T-helper 22 cell (primary cell): ENCODE results near the gene UBR4.
"Not testable (repeated sequence)": the region's sequence is repeated elsewhere in the genome, so short reads cannot be mapped to it uniquely, and the experiment has no call there.

Experiments
- DNase-seq: peaks from one replicate; pipeline ENCODE4 v3.0.0-alpha.2; 2020; ENCODE audit warnings: low read depth

The UBR4 gene

DNA sequence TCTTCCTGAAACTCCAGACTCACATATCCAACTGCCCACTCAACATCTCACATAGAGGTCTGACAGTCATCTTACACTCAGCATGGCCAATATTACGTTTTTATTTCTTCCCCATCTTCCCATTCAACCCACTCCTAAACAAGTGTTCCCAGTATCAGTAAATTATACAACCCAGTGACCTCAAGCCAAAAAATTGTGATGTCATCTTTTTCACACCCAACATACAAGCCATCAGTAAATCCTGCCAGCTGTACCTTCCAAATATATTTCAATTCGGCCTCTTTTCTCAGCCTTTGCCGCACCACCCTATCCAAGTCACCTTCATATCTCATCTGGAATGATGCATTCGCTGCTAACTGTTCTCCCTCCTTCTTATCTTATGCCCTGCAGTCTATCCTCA is 19.6 kb downstream of the UBR4 start:
- DNase-seq = no peak

DNA sequence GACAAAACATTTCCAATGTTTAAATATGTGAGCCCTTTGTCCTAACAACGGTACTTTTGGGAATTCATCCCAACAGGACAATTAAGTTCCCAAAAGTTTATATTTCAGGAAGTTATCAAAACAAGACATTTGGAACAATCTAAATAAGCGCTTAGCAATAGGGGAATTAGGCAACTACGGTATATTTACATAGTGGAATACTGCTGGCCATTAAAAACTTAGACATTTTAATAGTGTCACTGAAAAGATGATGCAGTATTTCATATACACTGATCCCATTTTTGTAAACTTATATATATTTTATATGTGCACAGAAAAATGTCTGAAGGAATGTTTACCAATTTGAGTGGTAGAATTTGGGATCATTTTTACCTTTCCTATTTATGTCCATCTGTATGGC is 20.8 kb downstream of the UBR4 start:
- DNase-seq = no peak

DNA sequence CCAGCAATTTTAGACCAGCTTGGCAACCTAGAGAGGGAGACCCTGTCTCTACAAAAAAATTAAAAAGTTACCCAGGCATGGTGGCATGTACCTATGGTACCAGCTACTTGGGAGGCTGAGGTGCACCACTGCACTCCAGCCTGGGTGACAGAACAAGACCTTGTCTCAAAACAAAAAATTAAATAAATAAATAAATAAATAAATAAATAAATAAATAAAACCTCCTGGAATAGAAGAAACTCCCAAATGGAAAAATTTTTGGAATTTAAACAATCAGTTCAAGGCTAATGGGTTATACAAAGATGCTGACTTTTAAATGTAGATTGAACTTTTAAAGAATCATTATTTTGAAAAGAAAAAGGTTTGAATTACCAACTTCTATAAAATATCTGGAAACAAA is 22.2 kb downstream of the UBR4 start:
- no peak for DNase-seq

DNA sequence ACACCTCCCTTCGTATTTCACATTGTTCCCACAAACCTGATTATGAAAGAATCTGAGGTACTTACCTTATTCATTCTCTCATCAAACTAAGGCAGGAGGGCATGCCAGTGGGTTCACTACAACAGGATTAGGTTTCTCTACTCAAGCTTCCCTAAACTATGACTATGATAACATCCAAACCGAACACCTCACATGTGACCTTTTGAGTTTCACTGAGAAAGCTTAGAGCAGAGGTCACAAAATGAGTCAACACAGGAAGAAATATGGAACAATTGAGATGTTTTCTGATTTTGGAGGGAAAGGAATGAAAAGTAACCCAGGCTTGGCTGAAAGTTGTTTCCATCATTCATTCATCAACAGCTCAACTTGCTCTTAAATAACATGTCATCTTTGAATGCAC is 24.1 kb downstream of the UBR4 start:
- DNase-seq = no peak

DNA sequence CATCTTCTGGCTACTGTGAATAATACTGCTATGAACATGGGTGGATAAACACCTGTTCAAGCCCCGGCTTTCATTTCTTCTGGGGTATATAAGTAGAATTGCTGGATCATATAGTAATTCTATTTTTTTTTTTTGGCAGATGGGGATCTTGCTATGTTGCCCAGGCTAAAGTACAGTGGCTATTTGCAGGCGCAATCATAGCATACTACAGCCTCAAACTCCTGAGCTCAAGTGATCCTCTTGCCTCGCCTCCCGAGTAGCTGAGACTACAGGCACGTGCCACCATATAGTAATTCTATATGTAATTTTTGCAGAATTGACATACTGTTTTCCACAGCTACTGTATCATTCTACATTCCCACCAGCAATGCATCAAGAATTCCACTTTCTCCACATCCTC is 27.8 kb downstream of the UBR4 start:
- no peak for DNase-seq

- DNase-seq = not testable (repeated sequence)
Measured at GRCh38 chr1:19180265-19180657, 29.8 kb downstream of the UBR4 start.

DNA sequence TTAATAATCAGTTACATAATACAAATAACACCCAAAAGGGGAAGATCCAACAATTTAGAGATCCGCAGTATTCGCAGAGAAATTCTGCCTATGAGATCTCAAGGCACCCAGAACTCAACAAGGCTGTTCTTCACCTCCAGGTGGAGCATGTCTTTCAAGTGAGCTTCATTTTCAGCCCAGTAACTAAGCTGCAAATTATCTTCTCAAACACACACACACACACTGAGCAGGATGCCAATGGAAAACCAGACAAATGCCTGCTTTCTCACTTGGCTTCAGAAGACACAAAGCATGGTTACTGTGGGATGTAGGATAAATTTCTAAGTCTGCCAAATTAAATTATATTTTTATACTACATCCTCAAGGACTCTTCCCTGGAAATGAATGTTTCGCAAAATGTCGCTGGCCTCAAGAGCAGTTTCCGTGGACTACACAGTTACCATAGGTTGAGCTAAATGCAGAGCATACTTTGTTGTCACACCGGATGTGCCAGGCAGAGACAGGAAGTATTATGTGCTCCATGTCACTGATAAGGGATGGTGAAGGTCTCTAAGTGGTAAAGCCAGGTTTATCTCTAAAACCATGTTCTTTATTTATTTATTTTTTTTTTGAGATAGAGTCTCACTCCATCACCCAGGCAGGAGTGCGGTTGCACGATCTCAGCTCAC is 30.3 kb downstream of the UBR4 start:
- no peak for DNase-seq

DNA sequence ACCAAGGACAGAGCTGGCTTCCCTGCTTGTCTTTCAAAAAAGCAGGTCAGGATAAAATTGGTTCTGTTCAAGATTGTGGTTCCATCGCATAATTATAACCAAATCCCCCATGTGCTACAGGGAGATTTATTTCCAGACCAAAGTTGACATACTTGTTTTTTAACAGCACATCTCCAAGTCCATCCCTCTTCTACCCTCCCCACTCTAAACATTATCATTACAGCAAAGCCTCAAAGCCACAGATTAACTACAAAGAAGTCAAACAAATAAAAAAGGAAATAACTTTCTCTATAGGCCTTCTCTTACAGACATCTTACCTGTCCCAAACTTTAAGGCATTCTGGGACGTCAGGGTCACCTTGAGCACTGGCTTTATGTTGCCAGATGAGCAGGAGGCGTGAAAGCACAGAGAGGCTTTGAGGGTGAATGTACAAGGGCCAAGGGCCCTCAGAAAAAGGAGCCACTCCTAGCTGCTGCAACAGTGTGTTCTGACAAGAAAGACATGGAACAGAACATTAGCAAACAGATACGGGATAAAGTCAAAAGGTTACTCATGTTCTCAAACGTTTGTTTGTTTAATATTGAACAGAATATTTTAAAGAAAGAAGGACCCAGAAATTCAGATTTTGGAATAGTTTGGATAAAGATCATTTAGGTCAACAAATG is 31.2 kb downstream of the UBR4 start:
- DNase-seq = no peak

GRCh38 chr1:19177811-19178210 is 32.3 kb downstream of the UBR4 start:
- DNase-seq = no peak

DNA sequence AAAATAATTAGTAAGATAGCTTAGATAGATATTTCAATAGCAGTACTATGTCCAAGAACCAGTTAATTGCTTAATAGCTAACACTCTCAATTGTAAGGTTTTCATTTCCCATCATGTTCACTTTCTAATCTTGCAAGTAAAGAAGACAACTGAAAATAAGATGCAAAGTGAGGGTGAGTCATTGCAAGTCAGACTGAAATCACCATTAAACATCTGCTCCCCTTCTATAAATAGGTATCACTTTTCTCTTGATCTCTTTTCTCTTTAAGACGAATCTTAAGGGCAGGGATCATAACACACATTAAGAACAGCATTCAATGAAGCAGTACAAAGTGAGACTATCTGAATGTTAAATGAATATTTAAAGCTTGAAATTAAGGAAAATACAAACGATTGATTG is 40.4 kb downstream of the UBR4 start:
- DNase-seq = no peak

DNA sequence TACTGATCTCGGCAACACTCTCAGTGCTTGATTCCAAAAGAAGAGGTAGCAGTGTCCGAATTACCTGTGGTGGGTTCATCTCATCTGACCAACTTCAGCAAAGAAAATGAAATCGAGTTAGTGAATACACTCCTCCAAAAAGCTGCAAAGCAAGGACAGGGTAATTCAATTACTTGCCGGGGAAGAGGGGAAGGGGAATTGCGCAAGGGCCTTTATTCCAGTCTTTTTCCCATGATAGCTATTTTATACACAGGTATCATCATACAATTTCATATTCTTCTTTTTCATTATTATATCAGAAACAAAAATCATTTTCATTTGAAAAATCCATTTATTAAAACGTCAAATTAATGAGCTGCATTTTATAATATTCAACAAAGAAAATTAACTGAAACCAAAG is 42.9 kb downstream of the UBR4 start:
- no peak for DNase-seq

- no peak for DNase-seq
Measured at GRCh38 chr1:19166066-19166465, 44.0 kb downstream of the UBR4 start.

DNA sequence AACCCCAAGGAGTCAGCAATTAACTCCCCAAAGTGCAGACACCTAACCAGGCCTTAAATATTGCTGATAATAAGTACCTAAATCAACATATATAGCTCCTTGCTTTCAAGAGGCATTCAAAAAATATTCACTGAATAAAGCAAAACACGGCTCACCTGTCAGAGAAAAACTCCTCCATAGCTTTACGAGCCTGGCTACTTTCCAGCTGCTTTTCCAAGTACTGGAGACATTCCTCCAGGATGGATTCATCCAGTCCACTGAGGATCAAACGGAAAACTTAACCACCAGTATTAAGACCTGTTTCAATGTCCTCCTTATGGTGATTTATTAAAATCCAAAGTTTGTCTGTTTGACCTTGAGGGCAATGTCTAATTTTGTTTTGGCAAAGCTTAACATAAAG is 44.6 kb downstream of the UBR4 start:
- no peak for DNase-seq

DNA sequence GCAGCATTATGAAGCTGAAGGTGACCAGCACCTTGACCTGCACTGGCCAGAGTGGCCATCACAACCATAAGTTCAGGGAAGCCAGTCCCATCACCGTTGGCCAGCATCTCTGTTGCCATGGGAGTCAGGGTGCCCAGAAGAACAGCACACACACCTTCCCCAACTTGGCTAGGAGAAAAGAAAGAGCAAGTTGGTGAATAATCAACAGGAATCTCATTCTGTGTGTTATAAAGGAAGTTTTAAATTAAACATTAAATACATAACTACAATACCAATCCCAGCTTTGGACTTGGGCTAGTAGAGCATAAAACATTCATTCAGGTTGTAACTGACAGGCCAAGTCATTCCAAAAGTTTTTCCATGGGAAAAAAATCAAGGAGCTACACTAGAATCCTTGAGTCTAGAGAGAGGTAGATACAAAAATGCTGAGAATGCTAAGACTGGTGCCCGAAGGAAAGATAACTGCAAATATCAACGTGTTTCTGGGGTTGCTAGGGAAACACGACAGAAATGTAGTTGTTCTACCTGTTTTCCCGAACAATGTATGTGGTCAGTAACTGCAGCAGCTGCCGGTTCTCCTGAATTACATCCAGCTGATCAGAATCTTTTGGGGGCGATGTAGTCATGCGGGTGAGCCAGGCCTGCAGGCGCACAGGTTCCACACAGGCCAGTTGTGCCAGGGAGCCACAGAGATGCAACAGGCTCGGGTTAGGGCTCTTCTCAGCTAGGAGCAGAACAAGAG is 45.6 kb downstream of the UBR4 start:
- DNase-seq = no peak

- DNase-seq = no peak
Measured at GRCh38 chr1:19163261-19163660, 46.8 kb downstream of the UBR4 start.

- DNase-seq = no peak
Measured at GRCh38 chr1:19160831-19161230, 49.2 kb downstream of the UBR4 start.

GRCh38 chr1:19157653-19158052 is 52.4 kb downstream of the UBR4 start:
- DNase-seq = no peak

GRCh38 chr1:19156676-19157075 is 53.4 kb downstream of the UBR4 start:
- no peak for DNase-seq

GRCh38 chr1:19154876-19155275 is 55.2 kb downstream of the UBR4 start:
- DNase-seq = no peak

DNA sequence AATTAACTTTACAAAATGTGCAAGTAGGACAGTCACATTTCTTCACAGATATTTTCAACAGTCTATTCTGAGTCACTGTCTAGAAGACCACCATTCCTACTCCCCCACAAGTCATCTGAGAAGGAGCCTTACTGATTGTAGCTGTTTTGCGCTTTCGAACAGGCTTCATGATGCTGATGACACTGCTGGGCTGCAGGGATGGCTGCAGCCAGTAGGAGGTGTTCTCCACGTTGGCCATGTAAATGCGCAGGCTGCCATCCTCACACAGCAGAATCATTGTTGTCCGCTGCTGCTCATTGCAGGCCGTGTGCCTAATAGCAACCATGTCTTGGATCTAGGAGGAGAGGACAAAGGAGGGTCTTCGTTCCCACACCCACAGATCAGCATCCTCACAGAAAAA is 56.9 kb downstream of the UBR4 start:
- DNase-seq = no peak

GRCh38 chr1:19151537-19151936 is 58.5 kb downstream of the UBR4 start:
- no peak for DNase-seq

GRCh38 chr1:19149736-19150135 is 60.3 kb downstream of the UBR4 start:
- DNase-seq = no peak

GRCh38 chr1:19140465-19140864 is 69.6 kb downstream of the UBR4 start:
- no peak for DNase-seq

- DNase-seq = no peak
Measured at GRCh38 chr1:19139711-19140110, 70.4 kb downstream of the UBR4 start.
